Neuronal stem cell (in vitro differentiated cells): ENCODE measurements around the gene LMTK3.
"Not testable (repeated sequence)": the region's sequence is repeated elsewhere in the genome, so short reads cannot be mapped to it uniquely, and the experiment has no call there.

Experiments
- DNase-seq: peaks from one replicate; pipeline ENCODE4 v3.0.0-alpha.2; 2013; ENCODE audit warnings: low spot score
- H2AFZ ChIP-seq: one replicate; pipeline ENCODE4 v1.6.1; 2013; ENCODE audit warnings: mild to moderate bottlenecking, low read length, inconsistent platforms
- H2AK5ac ChIP-seq: 2 replicates; pipeline ENCODE4 v1.6.1; 2013; ENCODE audit warnings: low read depth, mild to moderate bottlenecking, inconsistent platforms, low read length, moderate library complexity, mixed read lengths
- H2BK120ac ChIP-seq: 2 replicates; pipeline ENCODE4 v1.6.1; 2013; ENCODE audit warnings: low read depth, mild to moderate bottlenecking, inconsistent platforms, low read length, moderate library complexity, mixed read lengths
- H2BK12ac ChIP-seq: one replicate; pipeline ENCODE4 v1.6.1; 2013; ENCODE audit warnings: low read length, inconsistent platforms
- H2BK15ac ChIP-seq: 2 replicates; pipeline ENCODE4 v1.6.1; 2013; ENCODE audit warnings: mild to moderate bottlenecking, low read length, inconsistent platforms, mixed read lengths
- H2BK5ac ChIP-seq: one replicate; pipeline ENCODE4 v1.6.1; 2013; ENCODE audit warnings: inconsistent platforms, mild to moderate bottlenecking, low read length, moderate library complexity
- H3K14ac ChIP-seq: one replicate; pipeline ENCODE4 v1.6.1; 2013; ENCODE audit warnings: low read length, inconsistent platforms
- H3K18ac ChIP-seq: 2 replicates; pipeline ENCODE4 v1.6.1; 2013; ENCODE audit warnings: low read length, inconsistent platforms
- H3K23ac ChIP-seq: 2 replicates; pipeline ENCODE4 v1.6.1; 2013; ENCODE audit warnings: low read depth, mild to moderate bottlenecking, mixed read lengths, low read length, inconsistent platforms; ENCODE audit not compliant: poor library complexity
- H3K27ac ChIP-seq: replicated peaks from 3 replicates; pipeline ENCODE4 v1.5.1; 2013; ENCODE audit warnings: low read length, inconsistent platforms
- H3K27me3 ChIP-seq, 3 experiments: 2 replicates each; pipeline ENCODE4 v1.6.1; 2013; ENCODE audit warnings: low read length in 3 of 3, mild to moderate bottlenecking in 2 of 3, inconsistent platforms in 1 of 3, low read depth in 1 of 3, mixed read lengths in 1 of 3, moderate library complexity in 1 of 3; ENCODE audit not compliant: control insufficient read depth in 3 of 3, insufficient read depth in 3 of 3
- H3K36me3 ChIP-seq, 2 donors: replicated peaks in 1 of 2; 2 replicates each; pipeline ENCODE4 v1.6.1; 2013; ENCODE audit warnings: low read length in 2 of 2; ENCODE audit not compliant: control insufficient read depth in 2 of 2, insufficient read depth in 2 of 2
- H3K4ac ChIP-seq: 2 replicates; pipeline ENCODE4 v1.6.1; 2013; ENCODE audit warnings: inconsistent platforms, mild to moderate bottlenecking, low read length, moderate library complexity
- H3K4me1 ChIP-seq, 2 donors: 1 replicate in 1 of 2; 2 replicates in 1 of 2; pipeline ENCODE4 v1.6.1; 2013; ENCODE audit warnings: low read length in 2 of 2, low read depth in 1 of 2; ENCODE audit not compliant: control insufficient read depth in 2 of 2, insufficient read depth in 1 of 2
- H3K4me2 ChIP-seq: one replicate; pipeline ENCODE4 v1.6.1; 2013; ENCODE audit warnings: mild to moderate bottlenecking, low read length, inconsistent platforms; ENCODE audit not compliant: insufficient read depth, poor library complexity, severe bottlenecking
- H3K4me3 ChIP-seq, 2 donors: 2 replicates each; pipeline ENCODE4 v1.5.1; 2013; ENCODE audit warnings: low read length in 2 of 2, mild to moderate bottlenecking in 2 of 2, inconsistent platforms in 1 of 2, moderate library complexity in 1 of 2
- H3K79me1 ChIP-seq: one replicate; pipeline ENCODE4 v1.6.1; 2013; ENCODE audit warnings: low read depth, mild to moderate bottlenecking, inconsistent platforms, low read length, moderate library complexity
- H3K9ac ChIP-seq: one replicate; pipeline ENCODE4 v1.6.1; 2013; ENCODE audit warnings: mild to moderate bottlenecking, low read depth, low read length, inconsistent platforms; ENCODE audit not compliant: poor library complexity
- H3K9me3 ChIP-seq, 2 donors: replicated peaks in 1 of 2; 2 replicates each; pipeline versions ENCODE3 to v1.6.1; 2013; ENCODE audit warnings: low read length in 2 of 2, mild to moderate bottlenecking in 2 of 2, inconsistent platforms in 1 of 2, low read depth in 1 of 2, mixed read lengths in 1 of 2, moderate library complexity in 1 of 2; ENCODE audit not compliant: control insufficient read depth in 2 of 2, insufficient read depth in 1 of 2
- H4K8ac ChIP-seq: one replicate; pipeline ENCODE4 v1.6.1; 2013; ENCODE audit warnings: low read depth, mild to moderate bottlenecking, inconsistent platforms, low read length, moderate library complexity
- H4K91ac ChIP-seq: one replicate; pipeline ENCODE4 v1.6.1; 2013; ENCODE audit warnings: low read length, low read depth, mild to moderate bottlenecking, inconsistent platforms; ENCODE audit not compliant: poor library complexity
- WGBS, 2 donors: extraction: QIAGEN DNeasy Blood & Tissue Kit; methylation state at CpG; one replicate each; pipeline ENCODE4 v1.1.7; 2013; ENCODE audit warnings: missing lambda C conversion rate in 2 of 2, mixed read lengths in 1 of 2; ENCODE audit not compliant: insufficient read length in 2 of 2, insufficient replicate concordance in 1 of 2; ENCODE audit errors: extremely low coverage in 2 of 2; 5-methylcytosine and 5-hydroxymethylcytosine counted together

LMTK3 gene

GRCh38 chr19:48490981-48491792, 20.4 kb downstream of the LMTK3 start:
- peak overlapping the region; percentile 86 for H3K27ac ChIP-seq
- H3K4me2 ChIP-seq: peak overlapping the region; percentile 75
- no peak overlapping the region for H3K14ac ChIP-seq
- H3K9me3 ChIP-seq: no peaks in the 10 kb centered on the region
- no peak overlapping the region for H2BK120ac ChIP-seq
- H3K4me1 ChIP-seq: peaks cover 6 to 23% of the 10 kb centered on the region in 2 donors
- no peak overlapping the region for H2BK12ac ChIP-seq
- peak overlapping the region; percentile 2 for H3K23ac ChIP-seq
- H3K36me3 ChIP-seq: no peaks in the 10 kb centered on the region
- no CpG with 5 or more reads among the region's 50 CpGs for WGBS, 2 donors
- H2AFZ ChIP-seq: peak overlapping the region; percentile 62
- H3K4ac ChIP-seq: no peak overlapping the region
- no peak overlapping the region for H4K8ac ChIP-seq
- DNase-seq: no peak
- no peak overlapping the region for H3K9ac ChIP-seq
- H2BK15ac ChIP-seq: peak overlapping the region; percentile 7
- peak overlapping the region in 1 of 2 donors; percentile 72 for H3K4me3 ChIP-seq
- peaks cover 0 to 49% (median 14%) of the 10 kb centered on the region in 3 experiments for H3K27me3 ChIP-seq
- peak overlapping the region; percentile 68 for H2AK5ac ChIP-seq
- H3K18ac ChIP-seq: peak overlapping the region; percentile 82
- no peak overlapping the region for H2BK5ac ChIP-seq
- no peaks in the 10 kb centered on the region for H3K79me1 ChIP-seq
- H4K91ac ChIP-seq: no peak overlapping the region

GRCh38 chr19:48489608-48490216, 21.9 kb downstream of the LMTK3 start:
- no peak overlapping the region for H3K23ac ChIP-seq
- no peaks in the 10 kb centered on the region for H3K9me3 ChIP-seq
- no peaks in the 10 kb centered on the region for H3K79me1 ChIP-seq
- no peak overlapping the region for H4K8ac ChIP-seq
- no peak overlapping the region for H2AFZ ChIP-seq
- no CpG with 5 or more reads among the region's 19 CpGs for WGBS, 2 donors
- H3K27me3 ChIP-seq: peaks cover 0 to 42% (median 13%) of the 10 kb centered on the region in 3 experiments
- DNase-seq: no peak
- peaks cover 4 to 23% of the 10 kb centered on the region in 2 donors for H3K4me1 ChIP-seq
- no peak overlapping the region for H2BK15ac ChIP-seq
- no peak overlapping the region for H2BK120ac ChIP-seq
- H4K91ac ChIP-seq: no peak overlapping the region
- H2BK12ac ChIP-seq: no peak overlapping the region
- H3K36me3 ChIP-seq: no peaks in the 10 kb centered on the region
- no peak overlapping the region for H3K9ac ChIP-seq
- no peak overlapping the region for H3K4ac ChIP-seq
- no peak overlapping the region for H2AK5ac ChIP-seq
- H2BK5ac ChIP-seq: no peak overlapping the region
- no peak overlapping the region for H3K4me3 ChIP-seq
- H3K18ac ChIP-seq: no peak overlapping the region
- no peak overlapping the region for H3K4me2 ChIP-seq
- H3K27ac ChIP-seq: no peak overlapping the region
- H3K14ac ChIP-seq: no peak overlapping the region

- not testable (repeated sequence) for H2AFZ ChIP-seq, H3K18ac ChIP-seq, H3K4ac ChIP-seq, H3K4me3 ChIP-seq, DNase-seq, H4K91ac ChIP-seq, H2BK120ac ChIP-seq, H2BK12ac ChIP-seq, H2AK5ac ChIP-seq, H3K27ac ChIP-seq, H3K36me3 ChIP-seq, H3K4me2 ChIP-seq, H3K9me3 ChIP-seq, H3K9ac ChIP-seq, H3K79me1 ChIP-seq, H2BK15ac ChIP-seq, H2BK5ac ChIP-seq, H3K23ac ChIP-seq, H4K8ac ChIP-seq
- Histone ChIP-seq H3K14ac (peak overlapping the region; percentile 31), H3K27me3 (peaks cover 0 to 31% (median 3%) of the 10 kb centered on the region in 3 experiments), H3K4me1 (peaks cover 4 to 17% of the 10 kb centered on the region in 2 donors)
- no CpG with 5 or more reads among the region's 7 CpGs for WGBS, 2 donors
Measured at GRCh38 chr19:48488478-48488877, 23.2 kb downstream of the LMTK3 start.

GRCh38 chr19:48487948-48488347, 23.7 kb downstream of the LMTK3 start:
- Histone ChIP-seq H3K4me3 (no peak overlapping the region), H3K14ac (no peak overlapping the region), H3K36me3 (peaks cover 0 to 10% of the 10 kb centered on the region in 2 donors), H2AFZ (no peak overlapping the region), H4K91ac (no peak overlapping the region), H3K4me2 (no peak overlapping the region), H3K4ac (no peak overlapping the region), H3K18ac (no peak overlapping the region), H3K79me1 (no peaks in the 10 kb centered on the region), H3K27me3 (peaks cover 0 to 29% (median 2%) of the 10 kb centered on the region in 3 experiments), H2BK5ac (no peak overlapping the region), H2AK5ac (no peak overlapping the region), H3K27ac (no peak overlapping the region), H2BK15ac (no peak overlapping the region), H3K9me3 (no peaks in the 10 kb centered on the region), H2BK120ac (no peak overlapping the region), H4K8ac (no peak overlapping the region), H3K23ac (no peak overlapping the region), H2BK12ac (no peak overlapping the region), H3K9ac (no peak overlapping the region), H3K4me1 (peaks cover 4 to 17% of the 10 kb centered on the region in 2 donors)
- DNase-seq: no peak
- WGBS, 2 donors: no CpG with 5 or more reads among the region's 8 CpGs
